ENCODE measurements around the gene PTCH2.
"Not testable (repeated sequence)": the region's sequence is repeated elsewhere in the genome, so short reads cannot be mapped to it uniquely, and the experiment has no call there.

The PTCH2 gene

DNA sequence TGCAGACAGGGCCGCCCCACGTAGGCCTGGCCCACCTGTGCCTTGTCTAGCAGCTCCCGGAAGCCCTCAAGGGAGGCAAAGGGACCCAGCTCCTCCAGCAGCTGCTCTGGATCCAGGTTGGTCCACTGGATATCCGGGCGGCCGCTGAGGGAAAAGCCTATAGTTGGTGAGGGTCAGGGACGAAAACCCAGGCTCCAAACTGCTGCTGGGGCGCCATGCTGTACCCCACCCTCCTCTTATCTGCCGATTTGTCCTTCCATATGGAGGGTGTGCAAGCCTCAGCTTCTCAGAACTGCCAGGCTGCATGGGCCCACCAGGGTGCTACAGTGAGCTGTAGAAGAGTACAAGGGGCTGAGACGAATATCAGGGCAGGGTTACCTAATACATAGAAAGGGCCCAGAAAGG, 12.2 kb downstream of the PTCH2 start:
- no peaks in the 10 kb centered on the region for H3K4me1 ChIP-seq
- in situ Hi-C loops (cut with MboI; ENCODE audit: low sequenced_read_pairs) = loop anchor here (10.0 kb wide), 2 partner anchors 474 to 664 kb away; partner anchors contain the start of gene TESK2
- no peaks in the 10 kb centered on the region for H3K27me3 ChIP-seq (ENCODE audit: low read depth)
- no peak for DNase-seq (ENCODE audit: low spot score in 2 of 2)
- no peaks in the 10 kb centered on the region for H3K36me3 ChIP-seq (replicated peaks)
- no peak overlapping the region for H3K4me3 ChIP-seq
- no peaks in the 10 kb centered on the region for H3K9me3 ChIP-seq

DNA sequence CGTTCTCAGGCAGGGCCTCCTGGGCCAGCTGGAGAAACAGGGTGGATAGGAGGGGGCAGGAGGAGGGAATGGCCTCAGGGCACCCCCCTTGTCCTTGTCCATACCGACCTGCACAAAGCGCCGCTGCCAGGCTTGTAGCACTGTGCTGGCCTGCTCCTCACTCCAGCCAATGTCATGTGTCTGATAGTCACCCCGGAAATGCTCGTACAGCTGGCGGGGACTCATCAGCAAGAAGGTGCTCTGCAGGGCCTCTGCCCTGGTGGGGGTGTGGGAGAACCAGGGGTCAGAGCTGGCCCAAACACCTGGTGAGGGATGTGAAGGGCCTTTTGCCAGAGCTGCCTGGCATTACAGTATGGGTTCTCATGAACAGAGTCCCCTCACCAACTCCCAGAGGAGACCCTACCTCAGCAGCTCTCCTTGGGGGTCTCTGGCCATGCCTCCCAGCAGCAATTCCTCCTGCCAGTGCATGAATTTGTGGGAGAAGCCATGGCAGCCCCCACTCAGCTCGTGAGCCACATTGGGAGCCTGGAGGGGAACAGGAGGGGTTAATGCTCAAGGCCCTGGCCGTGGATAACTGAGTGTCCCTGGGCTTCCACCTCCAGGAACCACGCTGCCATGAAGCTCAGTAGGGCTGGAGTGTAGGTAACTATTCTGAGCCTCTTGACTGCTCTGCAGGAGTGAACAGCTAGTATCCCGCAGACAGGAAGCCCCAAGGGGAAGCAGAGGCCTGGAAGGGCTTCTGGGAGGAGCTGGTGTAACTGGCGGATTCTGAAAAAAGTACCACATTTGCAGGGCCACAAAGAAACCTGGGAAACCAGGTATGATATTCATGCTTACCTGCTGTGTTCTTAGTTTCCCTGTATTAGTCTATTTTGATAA, 13.3 kb downstream of the PTCH2 start:
- H3K4me1 ChIP-seq = no peaks in the 10 kb centered on the region
- DNase-seq (ENCODE audit: low spot score in 2 of 2) = no peak
- in situ Hi-C loops (cut with MboI; ENCODE audit: low sequenced_read_pairs) = loop anchor here (10.0 kb wide), 2 partner anchors 475 to 665 kb away; partner anchors contain the start of gene TESK2

DNA sequence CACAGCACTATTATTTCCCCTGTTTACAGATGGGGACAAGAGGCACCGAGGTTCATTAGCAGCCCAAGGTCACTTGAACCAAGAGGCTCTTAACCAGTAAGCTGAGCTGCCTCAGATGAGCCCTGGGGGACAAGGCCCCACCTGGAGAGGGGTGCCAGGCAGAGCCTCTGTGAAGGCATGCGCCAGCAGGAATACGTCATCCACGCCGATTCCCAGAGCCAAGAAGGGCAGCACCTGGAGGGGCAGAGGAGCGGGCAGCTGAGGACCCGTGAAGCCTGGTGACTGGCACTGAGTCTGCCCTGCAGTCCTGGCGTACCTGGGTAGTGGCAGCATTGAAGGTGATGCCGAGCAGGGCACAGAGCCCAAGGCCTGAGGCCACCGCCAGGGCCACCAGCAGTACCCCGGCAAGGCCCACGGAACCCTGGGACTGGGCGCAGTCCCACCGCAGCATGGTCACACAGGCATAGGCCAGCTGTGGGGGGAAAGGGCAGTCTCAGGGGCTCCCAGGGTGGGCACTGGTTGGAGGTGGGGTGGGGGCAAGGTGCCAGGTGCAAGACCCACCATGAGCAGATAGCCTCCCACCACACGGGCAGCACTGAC, 14.1 kb downstream of the PTCH2 start:
- H3K36me3 ChIP-seq (replicated peaks) = no peaks in the 10 kb centered on the region
- H3K4me3 ChIP-seq = no peak overlapping the region
- in situ Hi-C loops (cut with MboI; ENCODE audit: low sequenced_read_pairs) = no loop called here
- H3K9me3 ChIP-seq = no peaks in the 10 kb centered on the region
- H3K4me1 ChIP-seq = no peaks in the 10 kb centered on the region
- DNase-seq (ENCODE audit: low spot score in 2 of 2) = no peak
- H3K27me3 ChIP-seq (ENCODE audit: low read depth) = no peaks in the 10 kb centered on the region

More for the DNA sequence above, 13.3 kb downstream of the PTCH2 start:
- H3K4me3 ChIP-seq = no peak overlapping the region
- H3K9me3 ChIP-seq = no peaks in the 10 kb centered on the region
- H3K36me3 ChIP-seq (replicated peaks) = no peaks in the 10 kb centered on the region
- no peaks in the 10 kb centered on the region for H3K27me3 ChIP-seq (ENCODE audit: low read depth)

DNA sequence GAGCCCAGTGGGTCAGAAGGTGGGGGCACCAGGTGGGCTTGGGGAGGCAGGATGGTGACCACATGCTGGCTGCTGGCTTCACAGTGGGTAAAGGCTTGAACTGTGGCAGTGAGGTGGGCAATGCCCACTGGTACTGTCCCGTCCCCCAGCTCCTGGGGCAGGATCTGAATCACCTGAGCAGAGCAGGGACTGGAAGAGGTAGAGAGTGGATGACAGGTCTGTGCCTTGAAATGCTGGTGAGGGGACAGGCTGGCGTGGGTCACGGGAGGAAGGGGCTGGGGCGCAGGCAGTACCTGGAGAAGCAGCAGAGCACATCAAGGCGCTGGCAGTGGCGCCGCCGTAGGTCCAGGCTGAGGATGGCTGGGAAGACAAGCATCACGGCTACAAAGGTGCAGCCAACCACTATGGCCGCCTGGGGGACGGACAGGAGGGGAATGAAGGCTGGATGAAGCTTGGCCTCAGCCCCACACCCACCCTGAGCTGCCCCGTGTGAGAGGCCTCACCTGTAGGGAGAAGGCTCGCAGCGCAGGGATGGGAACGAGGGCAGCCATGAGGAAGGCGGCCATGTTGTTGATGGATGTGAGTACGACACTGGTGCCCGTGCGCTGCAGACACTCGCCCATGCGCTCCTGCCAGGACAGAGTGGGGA, 14.9 kb downstream of the PTCH2 start:
- Histone ChIP-seq H3K4me1 (no peaks in the 10 kb centered on the region), H3K4me3 (no peak overlapping the region), H3K36me3 (replicated peaks) (no peaks in the 10 kb centered on the region), H3K9me3 (no peaks in the 10 kb centered on the region), H3K27me3 (ENCODE audit: low read depth) (no peaks in the 10 kb centered on the region)
- DNase-seq (ENCODE audit: low spot score in 2 of 2) = no peak
- in situ Hi-C loops (cut with MboI; ENCODE audit: low sequenced_read_pairs) = no loop called here

DNA sequence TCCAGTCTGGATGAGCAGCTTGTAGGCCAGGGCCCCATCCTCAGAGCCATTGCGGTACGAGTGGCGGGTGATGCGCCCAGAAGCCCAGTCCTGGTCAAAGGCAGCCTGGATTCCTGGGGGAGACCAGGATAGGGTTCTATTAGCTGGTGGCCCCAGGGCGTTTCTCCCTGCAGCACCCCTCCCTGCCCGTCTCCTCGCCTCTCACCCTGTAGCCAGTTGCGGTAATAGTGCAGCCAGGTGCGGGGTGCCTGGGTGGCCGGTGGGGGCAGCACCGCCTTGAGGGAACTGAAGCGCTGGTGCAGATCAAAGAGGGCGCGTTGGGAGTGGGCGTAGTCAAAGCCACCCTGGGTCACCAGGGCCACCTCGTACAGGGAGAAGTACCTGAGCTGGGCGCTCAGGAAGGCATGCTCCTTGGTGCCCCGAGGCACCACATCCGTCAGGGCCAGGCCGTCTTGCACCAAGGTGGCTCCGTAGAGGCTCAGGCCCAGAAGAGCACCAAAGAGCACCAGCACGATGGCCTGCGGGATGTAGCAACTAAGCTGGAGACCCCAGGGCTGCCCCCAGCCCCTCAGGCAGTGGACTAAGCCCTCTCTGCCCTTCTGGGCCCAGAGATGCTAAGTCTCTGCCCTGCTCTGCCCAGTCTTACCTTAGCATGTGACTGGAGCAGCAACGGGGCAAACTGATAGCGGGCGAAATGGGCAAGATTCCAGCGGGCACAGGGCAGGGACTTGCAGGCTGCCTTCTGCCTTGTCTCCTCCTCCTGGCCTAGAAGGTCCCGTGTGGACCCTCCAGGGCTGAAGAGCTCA, 15.7 kb downstream of the PTCH2 start:
- no peaks in the 10 kb centered on the region for H3K9me3 ChIP-seq
- DNase-seq (ENCODE audit: low spot score in 2 of 2) = no peak
- H3K4me3 ChIP-seq = no peak overlapping the region
- H3K4me1 ChIP-seq = no peaks in the 10 kb centered on the region
- in situ Hi-C loops (cut with MboI; ENCODE audit: low sequenced_read_pairs) = no loop called here
- no peaks in the 10 kb centered on the region for H3K27me3 ChIP-seq (ENCODE audit: low read depth)
- H3K36me3 ChIP-seq (replicated peaks) = no peaks in the 10 kb centered on the region

DNA sequence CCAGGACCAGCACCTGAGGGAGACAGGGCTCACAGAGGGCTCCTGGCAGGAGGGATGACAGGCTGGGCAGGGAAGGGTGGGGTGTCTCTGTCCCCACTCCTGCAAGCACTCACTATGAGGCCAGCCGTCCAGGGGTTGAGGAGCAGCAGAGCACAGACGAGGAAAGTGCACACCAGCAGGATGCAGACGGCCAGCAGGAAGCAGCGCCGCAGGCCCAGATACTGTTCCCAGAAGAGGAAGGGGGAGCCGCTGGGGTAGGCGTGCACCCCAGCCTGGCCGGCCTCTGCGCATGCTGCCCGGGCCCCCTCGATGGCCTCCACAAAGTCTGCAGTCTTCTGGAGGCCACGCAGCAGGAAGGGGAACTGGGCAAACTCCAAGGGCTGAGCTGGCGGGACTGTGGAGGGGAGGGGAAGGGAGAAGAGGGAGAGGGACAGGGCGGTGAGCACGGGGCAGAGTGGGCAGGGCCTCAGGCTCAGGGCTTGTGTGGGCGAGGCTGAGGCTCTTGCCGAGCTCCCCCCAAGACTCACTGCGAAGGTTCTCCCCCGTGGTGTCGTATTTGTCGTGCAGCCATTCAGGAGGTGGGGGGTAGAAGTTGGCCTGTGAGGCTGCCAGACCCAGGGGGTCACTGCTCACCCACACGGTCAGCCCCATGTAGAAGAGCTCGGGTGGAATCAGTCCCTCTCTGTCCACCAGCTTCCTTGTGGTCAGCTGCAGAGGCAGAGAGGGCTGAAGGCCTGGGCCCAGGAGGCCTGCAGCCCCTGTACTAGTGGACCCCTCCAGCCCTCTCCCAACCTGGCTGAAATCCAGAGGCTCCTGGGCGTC, 16.5 kb downstream of the PTCH2 start:
- Histone ChIP-seq H3K4me1 (no peaks in the 10 kb centered on the region), H3K9me3 (no peaks in the 10 kb centered on the region), H3K36me3 (replicated peaks) (no peaks in the 10 kb centered on the region), H3K4me3 (no peak overlapping the region), H3K27me3 (ENCODE audit: low read depth) (no peaks in the 10 kb centered on the region)
- no peak for DNase-seq (ENCODE audit: low spot score in 2 of 2)
- in situ Hi-C loops (cut with MboI; ENCODE audit: low sequenced_read_pairs) = no loop called here

DNA sequence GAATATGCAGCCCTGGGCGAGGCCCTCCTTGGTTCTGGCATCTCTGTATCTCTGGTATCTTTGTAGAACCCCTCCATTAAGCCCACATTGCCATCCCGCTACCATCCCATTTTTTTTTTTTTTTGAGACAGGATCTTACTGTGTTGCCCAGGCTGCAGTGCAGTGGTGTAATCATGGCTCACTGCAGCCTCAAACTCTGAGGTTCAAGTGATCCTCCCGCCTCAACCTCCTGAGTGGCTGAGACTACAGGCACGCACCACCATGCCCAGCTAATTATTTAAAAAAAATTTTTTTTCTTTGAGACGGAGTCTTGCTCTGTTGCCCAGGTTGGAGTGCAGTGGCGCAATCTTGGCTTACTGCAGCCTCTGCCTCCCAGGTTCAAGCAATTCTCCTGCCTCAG, 18.7 kb downstream of the PTCH2 start:
- H3K4me1 ChIP-seq; H3K9me3 ChIP-seq; H3K36me3 ChIP-seq (replicated peaks); in situ Hi-C loops (cut with MboI; ENCODE audit: low sequenced_read_pairs); H3K4me3 ChIP-seq; H3K27me3 ChIP-seq (ENCODE audit: low read depth); DNase-seq (ENCODE audit: low spot score in 2 of 2): not testable (repeated sequence)

DNA sequence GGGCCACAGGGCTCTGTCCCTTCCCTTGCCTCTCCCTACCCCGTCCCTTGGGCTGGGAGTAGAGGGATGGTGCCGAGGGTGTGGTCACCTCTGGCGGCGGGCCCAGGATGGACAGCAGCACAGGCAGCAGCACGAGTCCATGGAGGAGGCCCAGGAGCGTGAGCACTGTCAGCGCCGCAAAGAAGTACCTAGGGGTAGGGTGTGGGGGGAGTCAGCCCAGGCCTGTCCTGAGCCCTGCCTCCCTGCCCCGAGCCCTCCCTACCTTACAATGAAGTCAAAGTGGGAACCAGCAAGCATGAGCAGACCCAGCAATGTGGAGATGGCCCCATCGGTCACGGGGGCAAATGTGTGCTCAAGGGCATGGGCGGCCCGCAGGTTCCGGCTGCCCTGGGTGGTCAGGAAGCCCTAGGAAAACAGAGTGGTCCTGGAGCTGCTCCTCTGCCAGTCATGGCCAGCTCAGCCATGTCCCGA, 20.0 kb downstream of the PTCH2 start:
- in situ Hi-C loops (cut with MboI; ENCODE audit: low sequenced_read_pairs) = no loop called here
- no peaks in the 10 kb centered on the region for H3K36me3 ChIP-seq (replicated peaks)
- DNase-seq (ENCODE audit: low spot score in 2 of 2) = no peak

DNA sequence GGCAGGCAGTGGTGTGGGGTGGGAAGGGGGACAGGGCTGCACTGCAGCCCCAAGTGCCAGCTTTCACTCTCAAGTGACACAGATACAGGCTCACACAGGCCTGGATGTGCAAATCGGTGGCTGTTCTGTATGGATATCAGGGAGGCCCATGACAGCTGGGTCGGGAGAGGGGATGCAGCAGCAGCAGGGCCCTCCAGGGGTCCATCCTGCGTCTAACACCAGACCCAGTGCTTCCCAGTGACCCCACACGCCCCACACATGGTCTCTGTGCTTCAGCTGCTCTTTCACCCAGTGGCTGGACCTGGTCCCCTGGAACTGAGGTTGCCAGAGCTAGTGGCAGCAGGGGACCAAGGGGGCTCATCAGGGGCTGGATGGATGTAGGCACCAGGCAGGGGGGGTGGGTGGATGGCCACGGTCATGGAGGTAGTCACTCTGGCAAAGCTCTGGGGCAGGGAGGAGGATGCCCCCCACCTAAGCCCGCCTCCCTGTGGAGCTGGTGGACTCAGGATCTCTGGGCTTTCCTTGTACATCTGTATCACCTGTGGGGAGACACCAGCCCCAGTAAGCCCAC, 20.8 kb downstream of the PTCH2 start:
- no peaks in the 10 kb centered on the region for H3K36me3 ChIP-seq (replicated peaks)
- no peak for DNase-seq (ENCODE audit: low spot score in 2 of 2)
- H3K27me3 ChIP-seq (ENCODE audit: low read depth) = no peaks in the 10 kb centered on the region
- no peaks in the 10 kb centered on the region for H3K9me3 ChIP-seq
- H3K4me3 ChIP-seq = no peak overlapping the region
- in situ Hi-C loops (cut with MboI; ENCODE audit: low sequenced_read_pairs) = no loop called here
- peaks cover 12% of the 10 kb centered on the region for H3K4me1 ChIP-seq

More for the DNA sequence above, 20.0 kb downstream of the PTCH2 start:
- Histone ChIP-seq H3K9me3 (no peaks in the 10 kb centered on the region), H3K4me3 (no peak overlapping the region), H3K27me3 (ENCODE audit: low read depth) (no peaks in the 10 kb centered on the region), H3K4me1 (peaks cover 12% of the 10 kb centered on the region)

DNA sequence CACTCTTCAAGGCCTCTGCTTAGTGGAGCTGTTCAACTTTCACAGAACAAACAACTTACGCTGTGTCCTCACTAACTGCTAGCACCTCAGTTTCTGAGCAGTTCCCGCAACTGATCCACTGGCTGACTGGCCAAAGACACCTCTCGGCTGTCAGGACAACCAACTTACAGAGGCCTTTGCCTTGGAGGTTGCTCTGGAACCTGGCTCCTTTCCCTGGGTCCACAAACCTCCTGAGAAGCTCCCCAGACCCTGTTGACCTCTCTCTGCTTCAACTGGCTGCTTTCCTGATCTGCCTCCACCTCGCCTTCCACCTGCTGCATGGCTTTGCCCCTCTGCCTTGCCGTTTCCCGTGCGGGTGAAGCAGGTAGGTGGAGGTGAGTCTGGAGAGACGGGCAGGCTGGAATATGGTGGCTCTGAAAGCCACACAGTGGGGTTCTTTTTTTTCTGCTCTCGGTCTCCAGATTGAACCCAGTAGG, 21.8 kb downstream of the PTCH2 start:
- H3K27me3 ChIP-seq (ENCODE audit: low read depth) = no peaks in the 10 kb centered on the region
- in situ Hi-C loops (cut with MboI; ENCODE audit: low sequenced_read_pairs) = no loop called here

DNA sequence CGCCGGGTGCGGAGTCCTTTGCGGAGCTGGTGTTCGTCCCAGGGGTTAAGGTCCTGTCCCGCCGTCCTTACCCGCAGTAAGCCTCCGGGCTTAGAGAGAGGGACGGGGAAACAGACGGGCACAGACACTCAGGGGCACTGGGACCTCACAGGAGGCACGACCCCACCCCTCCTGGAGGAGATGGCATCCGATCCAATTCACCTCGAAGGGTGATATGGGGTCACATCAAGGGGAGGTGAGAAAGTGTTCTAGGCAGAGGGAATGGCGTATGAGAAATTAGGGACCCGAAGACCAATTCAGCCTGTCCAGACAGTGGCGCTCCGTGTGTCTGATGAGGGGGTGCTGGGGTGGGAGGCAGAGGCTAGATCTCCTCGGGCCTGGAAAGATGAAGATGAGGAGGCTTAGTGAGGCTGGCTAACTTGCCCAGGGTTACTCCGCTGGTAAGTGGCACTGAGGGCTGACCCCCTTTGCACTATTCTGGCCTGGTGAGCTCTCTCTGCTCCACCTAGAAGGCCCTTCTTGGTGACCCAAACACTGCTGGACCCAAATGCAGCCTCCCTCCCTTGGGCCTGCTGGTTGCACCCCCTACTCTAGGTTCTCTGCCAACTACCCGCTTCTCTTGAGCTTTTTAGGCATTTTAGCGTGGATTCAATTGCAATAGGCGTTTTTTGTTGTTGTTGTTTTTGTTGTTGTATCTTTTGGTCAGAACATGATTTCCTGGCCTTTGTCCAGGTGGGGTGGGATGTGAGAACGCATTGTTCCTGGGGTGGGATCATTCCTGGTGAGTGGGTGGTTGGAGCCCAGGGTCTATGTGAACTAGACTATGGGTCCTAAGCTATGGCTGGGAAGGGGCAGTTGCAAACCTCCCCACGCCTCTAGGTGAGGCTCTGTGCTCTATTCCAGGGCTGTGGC, 22.5 kb downstream of the PTCH2 start:
- Histone ChIP-seq H3K27me3 (ENCODE audit: low read depth) (no peaks in the 10 kb centered on the region), H3K9me3 (no peaks in the 10 kb centered on the region), H3K4me1 (peaks cover 12% of the 10 kb centered on the region), H3K36me3 (replicated peaks) (no peaks in the 10 kb centered on the region), H3K4me3 (peak overlapping the region; percentile 16)
- in situ Hi-C loops (cut with MboI; ENCODE audit: low sequenced_read_pairs) = no loop called here
- no peak for DNase-seq (ENCODE audit: low spot score in 2 of 2)

More for the DNA sequence above, 21.8 kb downstream of the PTCH2 start:
- no peak overlapping the region for H3K4me3 ChIP-seq
- H3K36me3 ChIP-seq (replicated peaks) = no peaks in the 10 kb centered on the region
- no peaks in the 10 kb centered on the region for H3K9me3 ChIP-seq
- peaks cover 12% of the 10 kb centered on the region for H3K4me1 ChIP-seq
- no peak for DNase-seq (ENCODE audit: low spot score in 2 of 2)

Measured in HAP-1 (cell line).